Measurements from ENCODE around the gene BPNT1.

DNA sequence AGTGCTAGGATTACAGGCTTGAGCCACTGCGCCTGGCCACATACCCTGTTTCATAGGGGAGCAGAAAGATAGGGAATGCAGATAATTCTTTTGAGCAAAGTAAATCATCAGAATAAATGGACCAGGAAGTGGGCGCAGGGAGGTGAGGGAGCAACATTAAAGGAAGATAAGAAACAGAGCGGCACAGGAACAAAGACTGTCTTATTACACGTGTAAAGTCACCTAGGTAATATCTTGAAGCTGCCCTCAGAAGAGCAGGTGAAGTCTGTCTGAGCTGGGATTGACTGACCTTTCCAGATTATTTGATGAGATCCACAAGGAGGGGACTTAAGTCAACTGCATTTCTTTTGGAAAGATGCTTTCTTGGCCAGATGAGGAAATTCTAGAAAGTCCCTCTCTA lies 50.9 kb downstream of the BPNT1 start:
- TF ChIP-seq ATF1 (CRISPR knock-in tag; IDR thresholded peaks at IDR 0.05) (no peak), POLR2A (IDR thresholded peaks at IDR 0.05; ENCODE audit: insufficient read depth in 1 of 2, low read depth in 2 of 2, low read length in 2 of 2) (no peak), SIN3A (IDR thresholded peaks at IDR 0.05; ENCODE audit: borderline replicate concordance, low read depth, low read length) (no peak), ZNF143 (CRISPR knock-in tag; IDR thresholded peaks at IDR 0.05) (no peak), IRF9 (CRISPR knock-in tag; IDR thresholded peaks at IDR 0.05; ENCODE audit: borderline replicate concordance) (no peak), CTCF (CRISPR knock-in tag; IDR thresholded peaks at IDR 0.05) (no peak), ZNF274 (CRISPR knock-in tag; IDR thresholded peaks at IDR 0.05) (no peak), PAX8 (CRISPR knock-in tag; IDR thresholded peaks at IDR 0.05; ENCODE audit: borderline replicate concordance) (no peak), XRCC5 (optimal IDR thresholded peaks at IDR 0.05; ENCODE audit: low read length) (no peak), ZNF468 (CRISPR knock-in tag; IDR thresholded peaks at IDR 0.05) (no peak), KLF6 (CRISPR knock-in tag; IDR thresholded peaks at IDR 0.05) (no peak)
- TF ChIP-seq, protein P1, sequence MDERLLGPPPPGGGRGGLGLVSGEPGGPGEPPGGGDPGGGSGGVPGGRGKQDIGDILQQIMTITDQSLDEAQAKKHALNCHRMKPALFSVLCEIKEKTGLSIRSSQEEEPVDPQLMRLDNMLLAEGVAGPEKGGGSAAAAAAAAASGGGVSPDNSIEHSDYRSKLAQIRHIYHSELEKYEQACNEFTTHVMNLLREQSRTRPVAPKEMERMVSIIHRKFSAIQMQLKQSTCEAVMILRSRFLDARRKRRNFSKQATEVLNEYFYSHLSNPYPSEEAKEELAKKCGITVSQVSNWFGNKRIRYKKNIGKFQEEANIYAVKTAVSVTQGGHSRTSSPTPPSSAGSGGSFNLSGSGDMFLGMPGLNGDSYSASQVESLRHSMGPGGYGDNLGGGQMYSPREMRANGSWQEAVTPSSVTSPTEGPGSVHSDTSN (CRISPR knock-in tag; IDR thresholded peaks at IDR 0.05), result no peak

All from HepG2 (cell line).